OCI-LY7 (cell line): Measurements from ENCODE around the gene TP53BP1.

Experiments
- EZH2phosphoT487 ChIP-seq: fragments of 200-600 bp; sonication (generic); IDR thresholded peaks from 2 replicates; pipeline ENCODE4 v1.6.1; 2018; ENCODE audit warnings: low read depth, borderline replicate concordance, mild to moderate bottlenecking, mixed run types, antibody characterized with exemption, low read length, moderate library complexity, mixed read lengths
- TF ChIP-seq, protein P1 (sequence below): fragments of 200-600 bp; sonication (generic); conservative IDR thresholded peaks from 2 replicates; pipeline ENCODE4 v1.5.1; 2014; ENCODE audit warnings: mild to moderate bottlenecking, antibody characterized with exemption, low read length, moderate library complexity, mixed read lengths

DNA sequence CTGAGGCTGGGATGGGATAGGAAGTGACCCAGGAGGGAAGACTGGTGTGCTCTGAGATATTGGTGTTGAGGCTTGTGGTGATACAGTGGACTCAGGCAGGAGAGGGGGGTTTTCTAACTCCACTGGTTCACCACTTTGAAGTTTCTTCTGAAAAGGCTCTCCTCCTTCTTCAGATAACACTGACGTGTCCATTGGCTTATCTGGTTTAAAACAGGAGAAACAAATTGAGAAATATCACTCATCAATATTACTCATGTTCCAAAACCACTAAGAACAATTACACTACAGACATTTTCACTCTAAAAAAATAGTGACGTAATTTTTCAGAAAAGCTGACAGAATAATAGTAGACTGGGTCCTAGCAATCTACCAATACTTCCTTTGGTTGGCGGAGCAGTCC, 23.1 kb downstream of the TP53BP1 start:
- TF ChIP-seq, protein P1, sequence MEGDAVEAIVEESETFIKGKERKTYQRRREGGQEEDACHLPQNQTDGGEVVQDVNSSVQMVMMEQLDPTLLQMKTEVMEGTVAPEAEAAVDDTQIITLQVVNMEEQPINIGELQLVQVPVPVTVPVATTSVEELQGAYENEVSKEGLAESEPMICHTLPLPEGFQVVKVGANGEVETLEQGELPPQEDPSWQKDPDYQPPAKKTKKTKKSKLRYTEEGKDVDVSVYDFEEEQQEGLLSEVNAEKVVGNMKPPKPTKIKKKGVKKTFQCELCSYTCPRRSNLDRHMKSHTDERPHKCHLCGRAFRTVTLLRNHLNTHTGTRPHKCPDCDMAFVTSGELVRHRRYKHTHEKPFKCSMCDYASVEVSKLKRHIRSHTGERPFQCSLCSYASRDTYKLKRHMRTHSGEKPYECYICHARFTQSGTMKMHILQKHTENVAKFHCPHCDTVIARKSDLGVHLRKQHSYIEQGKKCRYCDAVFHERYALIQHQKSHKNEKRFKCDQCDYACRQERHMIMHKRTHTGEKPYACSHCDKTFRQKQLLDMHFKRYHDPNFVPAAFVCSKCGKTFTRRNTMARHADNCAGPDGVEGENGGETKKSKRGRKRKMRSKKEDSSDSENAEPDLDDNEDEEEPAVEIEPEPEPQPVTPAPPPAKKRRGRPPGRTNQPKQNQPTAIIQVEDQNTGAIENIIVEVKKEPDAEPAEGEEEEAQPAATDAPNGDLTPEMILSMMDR, result no peak
- no peak for TF ChIP-seq EZH2phosphoT487
